OCI-LY1 (cell line): ENCODE data around the gene M1AP.

Experiments
- H2AFZ ChIP-seq: fragments of 200-600 bp; sonication (generic), shearing (Covaris generic); 2 replicates; pipeline ENCODE4 v1.6.0; 2014; ENCODE audit warnings: antibody characterized with exemption, mild to moderate bottlenecking, low read length
- H3F3A ChIP-seq: fragments of 200-600 bp; sonication (generic), shearing (Covaris generic); 2 replicates; pipeline ENCODE4 v1.6.0; 2014; ENCODE audit warnings: mild to moderate bottlenecking, antibody characterized with exemption, low read length, moderate library complexity; ENCODE audit not compliant: insufficient read depth
- H3K27ac ChIP-seq: fragments of 200-600 bp; sonication (generic); 2 replicates; pipeline ENCODE4 v1.5.1; 2014; ENCODE audit warnings: low read length, mixed run types, mild to moderate bottlenecking, low read depth; ENCODE audit not compliant: poor library complexity, severe bottlenecking
- H3K27me3 ChIP-seq: fragments of 200-600 bp; sonication (generic); 2 replicates; pipeline ENCODE4 v1.6.0; 2014; ENCODE audit warnings: antibody characterized with exemption, mild to moderate bottlenecking, low read length, moderate library complexity; ENCODE audit not compliant: insufficient read depth
- H3K36me3 ChIP-seq: fragments of 200-600 bp; sonication (generic); 2 replicates; pipeline ENCODE4 v1.6.1; 2014; ENCODE audit warnings: mild to moderate bottlenecking, antibody characterized with exemption, low read length, moderate library complexity, mixed read lengths; ENCODE audit not compliant: insufficient read depth
- H3K4me1 ChIP-seq: fragments of 200-600 bp; sonication (generic); 2 replicates; pipeline ENCODE4 v1.5.1; 2014; ENCODE audit warnings: mild to moderate bottlenecking, low read length, moderate library complexity; ENCODE audit not compliant: insufficient read depth, severe bottlenecking
- H3K4me2 ChIP-seq: fragments of 200-600 bp; sonication (generic), shearing (Covaris generic); 2 replicates; pipeline ENCODE4 v1.6.1; 2014; ENCODE audit warnings: low read length
- H3K4me3 ChIP-seq: fragments of 200-600 bp; sonication (generic); 2 replicates; pipeline ENCODE4 v1.5.1; 2014; ENCODE audit warnings: low read length, low read depth, mild to moderate bottlenecking, mixed read lengths; ENCODE audit not compliant: poor library complexity, severe bottlenecking
- H3K79me2 ChIP-seq: fragments of 200-600 bp; shearing (Covaris generic); 2 replicates; pipeline ENCODE4 v1.6.1; 2016; ENCODE audit warnings: mixed run types, low read length, mixed read lengths; ENCODE audit not compliant: insufficient read depth
- H3K9ac ChIP-seq: fragments of 200-600 bp; sonication (generic), shearing (Covaris generic); 2 replicates; pipeline ENCODE4 v1.6.1; 2014; ENCODE audit warnings: mild to moderate bottlenecking, low read length, mixed read lengths
- H3K9me2 ChIP-seq: fragments of 200-600 bp; sonication (generic), shearing (Covaris generic); 2 replicates; pipeline ENCODE4 v1.6.1; 2014; ENCODE audit warnings: low read depth, mild to moderate bottlenecking, low read length, mixed read lengths
- H3K9me3 ChIP-seq: fragments of 200-600 bp; shearing (Covaris generic); 2 replicates; pipeline ENCODE4 v1.6.1; 2014; ENCODE audit warnings: low read length, mixed read lengths
- H4K20me1 ChIP-seq: fragments of 200-600 bp; sonication (generic), shearing (Covaris generic); 2 replicates; pipeline ENCODE4 v1.6.0; 2016; ENCODE audit warnings: mild to moderate bottlenecking, low read length; ENCODE audit not compliant: insufficient read depth
- EZH2 ChIP-seq: fragments of 200-600 bp; sonication (generic), shearing (Covaris generic); IDR thresholded peaks from 2 replicates; pipeline ENCODE4 v1.8.0; 2017; ENCODE audit warnings: borderline replicate concordance, mixed run types, mild to moderate bottlenecking, antibody characterized with exemption, low read length, moderate library complexity, mixed read lengths
- TF ChIP-seq, protein P1 (sequence below): fragments of 200-600 bp; sonication (generic), shearing (Covaris generic); IDR thresholded peaks from 2 replicates; pipeline ENCODE4 v1.5.1; 2017; ENCODE audit warnings: mild to moderate bottlenecking, antibody characterized with exemption, low read length, moderate library complexity, mixed read lengths

M1AP gene

DNA sequence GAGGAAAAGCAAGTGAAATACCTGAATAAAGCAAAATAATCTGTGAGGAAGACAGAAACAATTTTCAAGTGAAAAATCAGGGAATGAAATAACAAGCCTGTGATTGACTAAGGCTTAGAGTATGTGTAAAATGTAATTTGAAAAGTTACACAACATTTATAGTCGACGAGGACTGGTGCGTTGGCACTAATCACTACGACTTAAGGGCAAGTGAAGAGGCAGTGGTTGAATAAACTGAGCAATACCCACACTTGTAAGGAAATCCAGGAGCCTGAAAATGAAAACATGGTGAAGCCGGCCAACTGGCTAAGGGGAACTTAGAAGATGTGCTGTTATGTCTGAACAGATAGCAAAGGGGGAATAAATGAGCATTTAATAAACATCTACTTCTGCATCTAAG, 80.2 kb downstream of the M1AP start:
- H4K20me1 ChIP-seq: no peaks in the 10 kb centered on the region
- H3K4me2 ChIP-seq: no peak overlapping the region
- TF ChIP-seq EZH2: no peak
- TF ChIP-seq, protein P1, sequence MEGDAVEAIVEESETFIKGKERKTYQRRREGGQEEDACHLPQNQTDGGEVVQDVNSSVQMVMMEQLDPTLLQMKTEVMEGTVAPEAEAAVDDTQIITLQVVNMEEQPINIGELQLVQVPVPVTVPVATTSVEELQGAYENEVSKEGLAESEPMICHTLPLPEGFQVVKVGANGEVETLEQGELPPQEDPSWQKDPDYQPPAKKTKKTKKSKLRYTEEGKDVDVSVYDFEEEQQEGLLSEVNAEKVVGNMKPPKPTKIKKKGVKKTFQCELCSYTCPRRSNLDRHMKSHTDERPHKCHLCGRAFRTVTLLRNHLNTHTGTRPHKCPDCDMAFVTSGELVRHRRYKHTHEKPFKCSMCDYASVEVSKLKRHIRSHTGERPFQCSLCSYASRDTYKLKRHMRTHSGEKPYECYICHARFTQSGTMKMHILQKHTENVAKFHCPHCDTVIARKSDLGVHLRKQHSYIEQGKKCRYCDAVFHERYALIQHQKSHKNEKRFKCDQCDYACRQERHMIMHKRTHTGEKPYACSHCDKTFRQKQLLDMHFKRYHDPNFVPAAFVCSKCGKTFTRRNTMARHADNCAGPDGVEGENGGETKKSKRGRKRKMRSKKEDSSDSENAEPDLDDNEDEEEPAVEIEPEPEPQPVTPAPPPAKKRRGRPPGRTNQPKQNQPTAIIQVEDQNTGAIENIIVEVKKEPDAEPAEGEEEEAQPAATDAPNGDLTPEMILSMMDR: no peak
- no peak overlapping the region for H2AFZ ChIP-seq
- no peak overlapping the region for H3K9ac ChIP-seq
- H3K27me3 ChIP-seq: no peaks in the 10 kb centered on the region
- H3K36me3 ChIP-seq: no peaks in the 10 kb centered on the region
- no peaks in the 10 kb centered on the region for H3F3A ChIP-seq
- H3K79me2 ChIP-seq: no peaks in the 10 kb centered on the region
- no peak overlapping the region for H3K27ac ChIP-seq
- H3K9me3 ChIP-seq: no peaks in the 10 kb centered on the region
- H3K4me3 ChIP-seq: no peak overlapping the region
- no peaks in the 10 kb centered on the region for H3K9me2 ChIP-seq
- peaks cover 13% of the 10 kb centered on the region for H3K4me1 ChIP-seq

DNA sequence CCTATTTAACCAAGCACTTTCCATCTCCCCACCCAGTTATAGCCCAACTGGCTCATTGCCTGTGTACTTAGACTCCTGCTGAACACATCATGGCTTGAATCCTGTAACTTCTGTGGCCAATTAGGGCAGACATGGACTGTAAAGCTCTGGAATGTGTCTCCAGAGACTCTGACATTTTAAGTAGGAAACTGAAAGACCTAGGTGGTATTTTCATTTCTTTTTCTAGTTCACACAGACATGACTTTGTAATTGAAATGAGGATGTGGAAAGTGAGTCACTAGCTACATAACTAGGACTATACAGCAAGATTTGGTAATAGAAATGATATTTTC, 81.4 kb downstream of the M1AP start:
- no peaks in the 10 kb centered on the region for H3K9me3 ChIP-seq
- no peaks in the 10 kb centered on the region for H3K9me2 ChIP-seq
- H3K4me3 ChIP-seq: no peak overlapping the region
- no peaks in the 10 kb centered on the region for H3K36me3 ChIP-seq
- no peak overlapping the region for H3K27ac ChIP-seq
- no peaks in the 10 kb centered on the region for H4K20me1 ChIP-seq
- H3K4me2 ChIP-seq: no peak overlapping the region
- H3F3A ChIP-seq: no peaks in the 10 kb centered on the region
- H3K27me3 ChIP-seq: no peaks in the 10 kb centered on the region
- TF ChIP-seq, protein P1: no peak
- TF ChIP-seq EZH2: no peak
- no peaks in the 10 kb centered on the region for H3K79me2 ChIP-seq
- H3K4me1 ChIP-seq: peaks cover 10% of the 10 kb centered on the region
- no peak overlapping the region for H2AFZ ChIP-seq
- no peak overlapping the region for H3K9ac ChIP-seq

DNA sequence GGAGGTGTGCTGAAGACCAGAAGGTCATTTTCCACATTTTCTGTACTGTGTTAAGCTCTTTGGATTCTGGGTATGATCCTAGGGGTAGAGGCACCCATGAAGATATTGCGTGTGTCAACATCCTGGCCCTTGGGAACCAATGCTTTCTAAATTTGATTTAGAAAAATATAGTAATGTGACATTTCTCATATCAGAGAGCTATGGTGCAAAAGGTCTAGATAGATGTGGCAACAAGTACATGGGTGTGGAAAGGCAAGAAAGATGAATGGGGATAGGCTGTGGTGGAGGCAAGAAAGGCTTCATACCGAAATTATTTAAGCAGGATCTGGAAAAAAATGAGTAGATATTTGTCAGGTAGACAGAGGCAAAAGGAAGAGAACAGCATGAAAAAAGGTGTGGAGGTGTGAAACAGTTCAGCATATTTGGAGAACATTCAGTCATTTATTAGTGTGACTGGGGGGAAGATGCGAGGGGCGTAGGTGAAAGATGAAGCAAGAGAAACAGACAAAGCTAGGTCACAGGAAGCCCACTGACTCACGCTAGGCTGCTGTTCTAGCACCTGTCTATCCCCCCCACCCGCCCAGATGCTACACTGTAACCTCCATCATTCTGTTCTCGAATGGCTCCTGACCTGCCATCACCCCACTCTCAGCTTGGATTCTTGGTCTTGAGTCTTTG, 81.9 kb downstream of the M1AP start:
- H3K4me3 ChIP-seq: no peak overlapping the region

More for the DNA sequence above, 81.9 kb downstream of the M1AP start:
- H3F3A ChIP-seq: no peaks in the 10 kb centered on the region
- no peak overlapping the region for H3K9ac ChIP-seq
- H3K27ac ChIP-seq: no peak overlapping the region
- no peak overlapping the region for H2AFZ ChIP-seq
- TF ChIP-seq EZH2: no peak
- TF ChIP-seq, protein P1: no peak
- H4K20me1 ChIP-seq: no peaks in the 10 kb centered on the region
- H3K79me2 ChIP-seq: no peaks in the 10 kb centered on the region
- H3K27me3 ChIP-seq: no peaks in the 10 kb centered on the region
- H3K4me1 ChIP-seq: peaks cover 5% of the 10 kb centered on the region
- H3K9me2 ChIP-seq: no peaks in the 10 kb centered on the region
- no peaks in the 10 kb centered on the region for H3K36me3 ChIP-seq
- no peaks in the 10 kb centered on the region for H3K9me3 ChIP-seq
- no peak overlapping the region for H3K4me2 ChIP-seq
